Right lobe of liver (tissue), 6 donors: ENCODE results near the gene MARCHF10. TPM values are rescaled to one million over a fixed set of nuclear protein-coding genes. Genes with fewer than 3 reads are reported as not detected.

Experiments used
- ATAC-seq, 4 donors: fragments of 200-7000 bp; cut with Tn5 transposase; one replicate each; pipeline ENCODE4 v1.9.1; 2020; ENCODE audit warnings: mild to moderate bottlenecking in 4 of 4, moderate library complexity in 4 of 4
- DNase-seq, 3 donors: peaks; one replicate each; pipeline ENCODE4 v3.0.0-alpha.2; 2020
- H3K27ac ChIP-seq, 3 donors: fragments of 200-600 bp; one replicate each; pipeline ENCODE4 v1.8.0; 2022
- H3K27me3 ChIP-seq, 2 donors: fragments of 200-600 bp; one replicate each; pipeline ENCODE4 v1.8.0; 2022
- H3K36me3 ChIP-seq, 4 donors: fragments of 200-600 bp; sonication (generic) in 1 of 4; one replicate each; pipeline versions ENCODE4 v1.5.1 to v1.8.0; 2017 to 2022; ENCODE audit warnings: control low read depth in 1 of 4
- H3K4me1 ChIP-seq, 4 donors: fragments of 200-600 bp; sonication (generic) in 1 of 4; one replicate each; pipeline versions ENCODE4 v1.5.1 to v1.8.0; 2017 to 2022; ENCODE audit warnings: control low read depth in 1 of 4
- H3K4me3 ChIP-seq, 3 donors: fragments of 200-600 bp; one replicate each; pipeline ENCODE4 v1.8.0; 2022
- H3K9me3 ChIP-seq, 4 donors: fragments of 200-600 bp; sonication (generic) in 1 of 4; one replicate each; pipeline versions ENCODE4 v1.5.1 to v1.8.0; 2017 to 2022; ENCODE audit warnings: control low read depth in 1 of 4
- CTCF ChIP-seq, 4 donors: fragments of 200-600 bp in 3 of 4; fragments of 450-650 bp in 1 of 4; IDR thresholded peaks; one replicate each; pipeline versions ENCODE4 v1.5.1 to v1.8.0; 2016 to 2022; ENCODE audit warnings: antibody characterized with exemption in 4 of 4, mild to moderate bottlenecking in 2 of 4
- POLR2A ChIP-seq: fragments of 450-650 bp; IDR thresholded peaks from one replicate; pipeline ENCODE4 v1.6.1; 2017; ENCODE audit warnings: antibody characterized with exemption, mild to moderate bottlenecking
- WGBS: methylation state at CpG from one replicate; pipeline ENCODE4 v1.1.6; 2018; ENCODE audit warnings: low coverage, low lambda C conversion rate; ENCODE audit not compliant: insufficient coverage; ENCODE audit errors: missing lambda C conversion rate; 5-methylcytosine and 5-hydroxymethylcytosine counted together
- intact Hi-C, 2 donors: fragments of 100-400 bp; cut with DNase I; formaldehyde crosslinking; loops; one replicate each; pipeline versions ENCODE4 v1.11.2 to v1.14.1; 2022
- total RNA-seq, 6 experiments: library from RNA; depleted of rRNA in 2 of 6; stranded (reverse); fragments of >200 nt in 2 of 6; fragmentation: NEBNext Ultra II Directional in 3 of 6; extraction: Animal tissue kit (Norgen Biotek cat#: 25700) in 3 of 6; gene quantifications; one replicate each; pipeline versions ENCODE4 v1.1.0 to v1.2.4, GENCODE V29; 2016 to 2023
- donor health status: DM: no; HTN: yes; CAD: no.
- donor health status: DM: no; HTN: no; CAD: no.
- donor health status: DM: no; HTN: no; CAD: no.
- donor health status: DM: no; HTN: yes; CAD: no.
- donor health status: DM: no; HTN: yes; CAD: no.

MARCHF10 gene
- total RNA-seq, 6 experiments from 2014 or later: not detected

- no peak for ATAC-seq
- Histone ChIP-seq H3K27me3 (no peaks in the 10 kb centered on the region), H3K4me1 (no peaks in the 10 kb centered on the region), H3K27ac (no peak overlapping the region), H3K4me3 (no peak overlapping the region), H3K9me3 (no peaks in the 10 kb centered on the region), H3K36me3 (no peaks in the 10 kb centered on the region)
- TF ChIP-seq CTCF (IDR thresholded peaks at IDR 0.05) (no peak), POLR2A (no peak)
- intact Hi-C loops: no loop called here
- no peak for DNase-seq
- 72% methylated on average over 2 of the region's 2 CpGs for WGBS
Measured at GRCh38 chr17:62660629-62661118, 147.4 kb downstream of the MARCHF10 start.

- intact Hi-C loops: no loop called here
Measured at GRCh38 chr17:62658136-62658920, 149.8 kb downstream of the MARCHF10 start.

GRCh38 chr17:62657690-62658089, 150.4 kb downstream of the MARCHF10 start:
- WGBS: 77% methylated on average over 3 of the region's 9 CpGs
- no peaks in the 10 kb centered on the region for H3K36me3 ChIP-seq
- H3K4me3 ChIP-seq: no peak overlapping the region
- no peaks in the 10 kb centered on the region for H3K9me3 ChIP-seq
- intact Hi-C loops: no loop called here
- TF ChIP-seq CTCF (IDR thresholded peaks at IDR 0.05): no peak
- no peak for TF ChIP-seq POLR2A
- H3K4me1 ChIP-seq: no peaks in the 10 kb centered on the region
- no peaks in the 10 kb centered on the region for H3K27me3 ChIP-seq
- no peak for ATAC-seq
- DNase-seq: peak in 1 of 3 donors; percentile 5
- H3K27ac ChIP-seq: no peak overlapping the region

More at GRCh38 chr17:62658136-62658920, 149.8 kb downstream of the MARCHF10 start:
- DNase-seq: peak in 1 of 3 donors; percentile 24
- TF ChIP-seq CTCF (IDR thresholded peaks at IDR 0.05) (no peak), POLR2A (no peak)
- Histone ChIP-seq H3K36me3 (no peaks in the 10 kb centered on the region), H3K4me1 (no peaks in the 10 kb centered on the region), H3K27ac (no peak overlapping the region), H3K4me3 (no peak overlapping the region), H3K27me3 (no peaks in the 10 kb centered on the region), H3K9me3 (no peaks in the 10 kb centered on the region)
- 76% methylated on average over 12 of the region's 15 CpGs for WGBS
- ATAC-seq: no peak

- Histone ChIP-seq H3K36me3 (no peaks in the 10 kb centered on the region), H3K4me1 (peaks cover 0 to 1% (median 0%) of the 10 kb centered on the region in 4 donors), H3K27me3 (no peaks in the 10 kb centered on the region), H3K27ac (no peak overlapping the region), H3K9me3 (no peaks in the 10 kb centered on the region), H3K4me3 (no peak overlapping the region)
- ATAC-seq (no peak), DNase-seq (peak in 1 of 3 donors; percentile 27)
- WGBS: no CpG with 5 or more reads among the region's 3 CpGs
- intact Hi-C loops: no loop called here
- TF ChIP-seq POLR2A: no peak
- TF ChIP-seq CTCF (IDR thresholded peaks at IDR 0.05): no peak
Measured at GRCh38 chr17:62657145-62657665, 150.9 kb downstream of the MARCHF10 start.
